GM18505 (cell line): ENCODE results near the gene SUCNR1.

Source experiments
- ATAC-seq: cut with Tn5 transposase; IDR thresholded peaks from one replicate; pipeline ENCODE4 v1.9.1; 2021; ENCODE audit not compliant: unreplicated experiment
- POLR2A ChIP-seq: IDR thresholded peaks from 4 replicates; pipeline ENCODE4 v1.6.1; 2011; ENCODE audit warnings: borderline replicate concordance; ENCODE audit not compliant: insufficient read depth, insufficient read length; ENCODE audit errors: extremely low read depth

SUCNR1 gene

GRCh38 chr3:151900884-151901643 is 27.6 kb downstream of the SUCNR1 start:
- no peak for TF ChIP-seq POLR2A

DNA sequence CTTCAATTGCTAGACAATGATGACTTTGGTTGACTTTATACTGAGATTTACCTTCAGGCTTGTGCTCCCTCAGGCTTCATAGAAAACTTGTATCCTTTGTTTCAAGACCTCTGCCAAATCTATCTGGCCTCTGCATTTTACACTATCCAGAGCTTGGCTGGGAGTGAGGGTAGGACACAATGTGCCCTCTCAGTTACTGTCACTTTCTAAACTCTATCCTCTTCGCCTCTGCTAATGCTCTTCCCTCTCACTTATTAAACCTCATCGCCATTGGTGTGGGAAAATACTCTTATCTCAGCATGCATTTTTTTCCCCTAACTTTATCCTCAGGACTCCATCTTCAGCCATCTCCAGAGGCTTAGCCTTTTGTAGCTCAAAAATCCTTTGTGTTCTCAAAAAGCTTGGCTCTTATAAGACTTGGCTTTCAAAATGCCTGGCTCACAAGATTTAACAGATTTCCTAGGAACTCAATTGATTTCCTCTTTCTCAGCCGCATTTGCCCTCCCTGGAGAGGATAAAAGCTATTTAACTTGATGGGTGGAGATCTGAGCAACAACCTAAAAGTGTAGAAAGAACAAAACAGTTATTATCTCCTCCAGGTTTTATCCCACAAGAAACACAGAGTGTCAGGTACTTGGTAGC is 28.3 kb downstream of the SUCNR1 start:
- ATAC-seq: no peak
- no peak for TF ChIP-seq POLR2A

More at GRCh38 chr3:151900884-151901643, 27.6 kb downstream of the SUCNR1 start:
- ATAC-seq: no peak

DNA sequence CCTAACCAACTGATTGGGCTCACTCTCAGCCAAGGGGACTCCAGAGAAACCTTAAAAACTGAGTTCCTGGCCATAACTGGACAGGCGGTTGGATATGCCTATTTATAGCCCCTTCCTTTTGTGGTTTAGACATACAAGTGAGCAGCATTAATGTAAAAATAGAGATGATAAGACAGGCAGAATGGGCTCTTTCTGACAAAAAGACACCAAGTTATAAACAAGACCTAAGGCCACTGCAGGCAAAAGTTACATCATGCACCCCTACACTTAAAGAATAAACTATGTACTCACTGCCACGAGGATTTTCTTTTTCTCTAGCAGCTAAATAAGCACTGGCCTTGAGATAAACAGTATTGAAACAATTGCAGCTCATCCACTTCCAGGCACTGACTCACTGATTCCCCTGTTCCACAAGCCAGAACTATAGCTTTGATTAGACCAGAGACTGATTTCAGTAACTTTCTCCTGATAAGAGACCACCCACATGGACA is 30.1 kb downstream of the SUCNR1 start:
- TF ChIP-seq POLR2A: no peak
- no peak for ATAC-seq

DNA sequence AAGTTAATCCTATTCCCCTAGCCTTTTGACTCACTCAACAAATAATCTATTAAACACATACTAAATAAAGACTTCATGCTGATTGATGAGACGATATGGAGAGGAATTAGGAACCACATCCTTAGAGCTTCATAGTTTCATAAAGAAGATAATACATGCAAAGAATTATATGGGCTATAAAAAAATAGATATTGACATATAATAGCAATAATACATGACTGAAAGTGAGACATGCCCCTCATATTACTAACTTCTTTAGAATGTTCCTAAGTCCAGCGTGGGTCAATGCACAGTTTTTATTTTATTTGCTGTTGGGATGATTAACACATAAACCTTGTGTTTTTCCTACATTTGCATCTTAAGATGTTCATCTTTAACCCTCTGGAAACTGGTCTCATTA is 32.2 kb downstream of the SUCNR1 start:
- TF ChIP-seq POLR2A: no peak
- ATAC-seq: no peak

- ATAC-seq: no peak
- TF ChIP-seq POLR2A: no peak
These were observed 33.3 kb downstream of the SUCNR1 start for GRCh38 chr3:151906751-151907150.

DNA sequence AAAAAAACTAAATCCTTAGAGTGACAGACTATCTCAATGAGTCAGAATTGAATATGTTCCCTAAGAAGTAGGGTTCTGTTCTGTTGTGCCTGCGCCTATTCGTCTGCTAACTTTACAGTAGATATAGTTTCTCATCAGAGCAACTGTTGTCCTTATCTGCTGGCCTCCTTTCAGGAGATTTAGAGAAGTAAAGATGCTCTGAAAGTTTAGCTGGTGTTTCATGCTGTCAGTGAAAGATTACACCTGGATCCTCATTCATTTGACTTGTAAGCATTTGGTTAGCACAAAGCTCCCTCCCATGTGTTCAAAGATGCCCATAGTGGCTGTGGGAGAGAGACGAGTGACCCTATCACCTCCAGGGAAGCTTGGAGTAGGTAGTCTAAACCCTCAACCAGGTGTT is 35.0 kb downstream of the SUCNR1 start:
- no peak for TF ChIP-seq POLR2A
- ATAC-seq: no peak

DNA sequence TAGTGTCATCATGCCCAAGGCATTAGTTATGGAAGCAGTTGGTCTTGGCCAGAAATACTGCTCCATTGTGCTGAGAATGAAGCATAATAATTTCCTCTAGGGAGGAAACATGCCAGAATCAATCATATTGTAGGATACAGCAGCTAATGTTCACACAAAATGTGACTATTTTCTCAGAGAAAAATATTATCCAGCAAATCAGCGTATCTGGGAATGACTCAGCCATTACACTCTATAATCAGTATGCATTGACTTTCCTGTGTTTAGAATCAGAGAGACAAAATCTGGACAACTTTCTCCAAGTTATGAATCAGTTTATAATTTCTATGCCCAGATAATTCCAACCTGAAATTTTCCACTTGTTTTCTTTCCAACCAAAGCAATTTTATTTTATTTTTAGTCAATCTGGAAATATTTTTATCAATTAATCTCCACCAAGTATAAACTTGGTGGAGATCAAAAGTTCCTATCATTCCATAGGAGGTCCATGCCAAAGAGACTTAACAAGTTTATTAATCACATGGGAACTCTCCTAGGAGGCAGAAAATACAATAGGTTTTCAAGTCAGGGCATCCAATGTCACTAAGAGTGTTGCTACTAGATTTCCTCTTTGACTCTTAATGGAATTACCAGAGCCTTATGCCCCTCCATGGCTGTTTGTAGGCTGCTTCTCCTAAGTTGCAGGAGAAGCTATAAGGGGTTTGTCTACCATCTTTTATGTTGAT is 36.4 kb downstream of the SUCNR1 start:
- ATAC-seq: no peak
- no peak for TF ChIP-seq POLR2A

DNA sequence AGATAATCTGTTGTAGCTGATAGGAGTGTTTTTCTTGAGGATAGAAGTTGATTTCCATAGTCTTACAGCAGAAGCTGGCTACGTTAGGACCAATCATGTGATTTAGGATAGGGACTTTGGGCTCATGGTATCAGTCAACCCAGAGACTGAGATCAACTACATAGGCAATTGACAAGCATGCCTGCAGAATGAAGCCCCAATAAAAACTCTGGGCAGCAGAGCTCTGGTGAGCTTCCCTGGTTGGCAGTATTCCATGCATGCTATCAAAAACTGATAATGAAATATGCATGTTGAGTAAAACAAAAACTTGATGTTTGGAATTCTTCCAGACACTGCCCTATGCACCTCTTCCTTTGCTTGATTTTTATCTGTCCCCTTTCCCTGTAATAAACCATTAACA is 38.0 kb downstream of the SUCNR1 start:
- no peak for TF ChIP-seq POLR2A
- no peak for ATAC-seq

- ATAC-seq: no peak
- no peak for TF ChIP-seq POLR2A
These were observed 38.6 kb downstream of the SUCNR1 start for GRCh38 chr3:151912028-151912427.

- TF ChIP-seq POLR2A: no peak
- ATAC-seq: no peak
These were observed 43.3 kb downstream of the SUCNR1 start for GRCh38 chr3:151916781-151917180.

DNA sequence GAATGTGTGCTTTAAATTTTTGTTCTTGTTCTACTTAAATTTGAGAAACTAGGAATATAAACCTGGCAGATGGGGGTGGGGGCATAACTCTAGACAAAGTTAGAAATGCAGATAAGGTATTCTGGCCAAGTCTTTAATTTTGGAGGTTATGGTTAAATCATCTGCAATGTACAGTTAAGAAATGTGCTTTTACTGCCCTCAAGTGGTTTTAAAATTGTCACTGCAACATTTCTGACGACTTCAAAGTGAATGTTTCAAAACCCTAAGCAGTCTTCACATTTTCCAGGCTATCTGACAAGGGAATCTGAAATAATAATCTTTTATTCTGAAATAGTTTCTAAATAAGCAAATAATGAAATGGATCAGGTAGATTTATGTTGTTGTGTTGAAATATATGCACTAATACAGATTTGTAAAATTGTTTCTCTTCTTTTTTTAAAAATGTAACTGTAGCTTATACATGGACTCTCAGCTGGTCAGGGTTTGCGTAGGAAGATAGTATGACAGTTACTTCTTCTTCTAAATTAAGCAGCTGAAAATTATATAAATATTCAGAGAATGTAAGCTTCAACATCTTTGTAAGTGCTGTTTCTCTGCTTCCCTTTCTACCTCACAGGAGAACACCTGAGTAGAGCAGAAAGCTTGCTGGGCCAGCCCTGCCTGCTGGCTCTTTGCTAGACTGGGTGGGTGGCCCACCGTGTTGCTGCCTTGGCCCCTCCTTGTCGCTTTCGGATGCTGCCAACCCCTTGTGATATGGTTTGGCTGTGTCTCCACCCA is 45.0 kb downstream of the SUCNR1 start:
- no peak for TF ChIP-seq POLR2A
- no peak for ATAC-seq

- no peak for TF ChIP-seq POLR2A
- no peak for ATAC-seq
These were observed 45.5 kb downstream of the SUCNR1 start for GRCh38 chr3:151919030-151919328.

DNA sequence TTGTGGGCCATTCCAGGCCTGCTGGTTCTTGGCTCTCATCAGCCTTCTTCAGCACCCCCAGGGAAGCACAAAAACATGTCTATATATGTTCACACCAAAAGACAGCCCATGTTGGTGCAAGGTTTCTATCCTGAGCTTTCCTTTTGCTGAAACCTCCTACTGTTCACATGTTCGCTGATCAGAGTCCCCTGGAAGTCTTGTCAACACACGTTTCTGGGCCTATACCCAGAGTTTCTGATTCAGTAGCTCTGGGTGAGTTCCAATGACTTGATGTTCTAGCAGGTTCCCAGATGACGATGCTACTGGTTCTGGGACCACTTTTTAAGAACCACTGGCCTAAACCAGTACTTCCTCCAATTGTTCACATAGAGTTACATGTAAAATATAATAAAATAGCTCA is 46.0 kb downstream of the SUCNR1 start:
- no peak for ATAC-seq
- TF ChIP-seq POLR2A: no peak
